Measurements from ENCODE around the gene RFTN1. TPM values are rescaled to one million over a fixed set of nuclear protein-coding genes. Genes with fewer than 3 reads are reported as not detected.

The RFTN1 gene
- total and polyA plus RNA-seq, 2 donors (not counting 3 experiments of a cell fraction or from before 2014, with no cell fraction given), result 40.3 to 43.3 TPM

DNA sequence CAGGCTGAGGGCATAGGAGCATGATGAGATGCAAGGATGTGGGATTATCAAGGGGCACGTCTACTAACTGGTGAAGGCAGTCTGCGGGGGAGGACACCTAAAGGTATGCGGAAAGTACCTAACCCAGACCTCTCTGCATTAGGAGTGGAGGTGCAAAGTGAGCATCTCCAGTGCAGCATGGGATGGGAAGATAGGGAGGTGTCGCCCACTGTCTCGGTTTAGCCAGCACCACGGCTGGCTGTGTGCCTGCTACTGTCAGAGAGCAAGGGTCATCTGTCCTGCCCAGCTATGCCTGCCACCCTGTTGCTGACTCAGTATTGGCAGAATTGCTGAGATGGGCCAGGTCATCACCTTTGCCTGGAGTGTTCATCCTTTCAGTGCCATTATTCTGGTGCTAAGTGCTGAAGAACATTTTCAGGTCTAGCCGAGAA is 208.4 kb downstream of the RFTN1 start:
- no TSS peak for BruUV-seq (replicated peaks)
- dilution Hi-C loops (cut with MboI; ENCODE audit: extremely low pct_ligation_motif_present, low sequenced_read_pairs), result no loop called here

More for the DNA sequence above, 208.4 kb downstream of the RFTN1 start:
- H3K9me1 ChIP-seq (replicated peaks; ENCODE audit: control insufficient read depth, extremely low read depth, insufficient read depth, low read length), result no peaks in the 10 kb centered on the region
- H3K27me3 ChIP-seq (ENCODE audit: control insufficient read depth in 2 of 2, insufficient read depth in 2 of 2, low read length in 2 of 2), result no peaks in the 10 kb centered on the region
- no peak overlapping the region for H2AFZ ChIP-seq (ENCODE audit: low read depth, low read length)
- no peaks in the 10 kb centered on the region for H3K9me3 ChIP-seq (replicated peaks; ENCODE audit: control insufficient read depth, insufficient read depth, low read length)
- peaks cover 2% of the 10 kb centered on the region for H4K20me1 ChIP-seq (replicated peaks; ENCODE audit: control insufficient read depth, extremely low read depth, insufficient read depth, low read length)
- H3K9ac ChIP-seq (replicated peaks; ENCODE audit: extremely low read depth, insufficient read depth, low read length), result no peak overlapping the region
- intact Hi-C loops (cut with micrococcal nuclease), result loop anchor here (5.0 kb wide), 1 partner anchor 212 kb away; no protein-coding TSS in a partner anchor
- H3K36me3 ChIP-seq (ENCODE audit: control insufficient read depth in 2 of 2, extremely low read depth in 1 of 2, insufficient read depth in 2 of 2, low read length in 2 of 2), result peaks cover 0 to 2% of the 10 kb centered on the region in 2 experiments
- TF ChIP-seq JUN (IDR thresholded peaks at IDR 0.05; ENCODE audit: borderline replicate concordance, insufficient read depth, insufficient read length, low read depth), result no peak
- no peak for TF ChIP-seq GATA2 (IDR thresholded peaks at IDR 0.05; ENCODE audit: insufficient read depth, insufficient read length, low read depth, low read length)
- no peak for TF ChIP-seq MYC (IDR thresholded peaks at IDR 0.05; ENCODE audit: low read depth, low read length)
- TF ChIP-seq, protein P1, sequence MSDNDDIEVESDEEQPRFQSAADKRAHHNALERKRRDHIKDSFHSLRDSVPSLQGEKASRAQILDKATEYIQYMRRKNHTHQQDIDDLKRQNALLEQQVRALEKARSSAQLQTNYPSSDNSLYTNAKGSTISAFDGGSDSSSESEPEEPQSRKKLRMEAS (IDR thresholded peaks at IDR 0.05; ENCODE audit: insufficient read depth, insufficient read length), result no peak
- no peak for TF ChIP-seq POLR2AphosphoS5 (IDR thresholded peaks at IDR 0.05; ENCODE audit: insufficient read depth, low read depth, low read length)
- TF ChIP-seq, protein P2, sequence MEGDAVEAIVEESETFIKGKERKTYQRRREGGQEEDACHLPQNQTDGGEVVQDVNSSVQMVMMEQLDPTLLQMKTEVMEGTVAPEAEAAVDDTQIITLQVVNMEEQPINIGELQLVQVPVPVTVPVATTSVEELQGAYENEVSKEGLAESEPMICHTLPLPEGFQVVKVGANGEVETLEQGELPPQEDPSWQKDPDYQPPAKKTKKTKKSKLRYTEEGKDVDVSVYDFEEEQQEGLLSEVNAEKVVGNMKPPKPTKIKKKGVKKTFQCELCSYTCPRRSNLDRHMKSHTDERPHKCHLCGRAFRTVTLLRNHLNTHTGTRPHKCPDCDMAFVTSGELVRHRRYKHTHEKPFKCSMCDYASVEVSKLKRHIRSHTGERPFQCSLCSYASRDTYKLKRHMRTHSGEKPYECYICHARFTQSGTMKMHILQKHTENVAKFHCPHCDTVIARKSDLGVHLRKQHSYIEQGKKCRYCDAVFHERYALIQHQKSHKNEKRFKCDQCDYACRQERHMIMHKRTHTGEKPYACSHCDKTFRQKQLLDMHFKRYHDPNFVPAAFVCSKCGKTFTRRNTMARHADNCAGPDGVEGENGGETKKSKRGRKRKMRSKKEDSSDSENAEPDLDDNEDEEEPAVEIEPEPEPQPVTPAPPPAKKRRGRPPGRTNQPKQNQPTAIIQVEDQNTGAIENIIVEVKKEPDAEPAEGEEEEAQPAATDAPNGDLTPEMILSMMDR (IDR thresholded peaks at IDR 0.05; ENCODE audit: extremely low read depth in 1 of 2, insufficient read depth in 1 of 2, low read depth in 1 of 2, low read length in 2 of 2), result no peak
- TF ChIP-seq EZH2 (IDR thresholded peaks at IDR 0.05; ENCODE audit: borderline replicate concordance, low read depth, low read length, severe bottlenecking), result no peak
- no peak for TF ChIP-seq FOS (IDR thresholded peaks at IDR 0.05; ENCODE audit: borderline replicate concordance, insufficient read depth, low read length)
- TF ChIP-seq POLR2A (IDR thresholded peaks at IDR 0.05; ENCODE audit: low read depth, low read length), result no peak
- peaks cover 4% of the 10 kb centered on the region for H3K4me1 ChIP-seq (ENCODE audit: control insufficient read depth, extremely low read depth, insufficient read depth, low read length)
- ChIA-PET CTCF (interaction anchor here (1.2 to 4.2 kb wide), 3 partner anchors 14 to 212 kb away, joined by 3 to 21 read pairs (median 13); no protein-coding TSS in a partner anchor), POLR2A (no interaction called here)
- H3K79me2 ChIP-seq (ENCODE audit: control insufficient read depth, insufficient read depth, low read length), result no peaks in the 10 kb centered on the region
- DNase-seq (ENCODE audit: low read depth, low spot score) (no peak), FAIRE-seq (no peak)
- no peak overlapping the region for H3K4me3 ChIP-seq (replicated peaks in 1 of 3; ENCODE audit: insufficient read depth in 1 of 3, low read depth in 1 of 3, low read length in 3 of 3)
- H3K4me2 ChIP-seq (ENCODE audit: insufficient read depth, low read length), result no peak overlapping the region
- H3K27ac ChIP-seq (ENCODE audit: insufficient read depth, low read depth, low read length), result no peak overlapping the region
